GM12865 (cell line): ENCODE data around the gene STARD13.

Experiments
- DNase-seq: peaks from one replicate; pipeline ENCODE4 v3.0.0; 2010; ENCODE audit warnings: low read depth
- H3K4me3 ChIP-seq: 2 replicates; pipeline ENCODE4 v1.5.1; 2011; ENCODE audit warnings: mild to moderate bottlenecking, low read depth, low read length, control low read depth
- CTCF ChIP-seq: IDR thresholded peaks from 2 replicates; pipeline ENCODE4 v1.5.1; 2011; ENCODE audit warnings: low read length, control low read depth, low read depth, inconsistent platforms; ENCODE audit not compliant: insufficient read depth; ENCODE audit errors: missing control alignments

Gene STARD13

GRCh38 chr13:33116321-33117010 is 169.1 kb downstream of the STARD13 start:
- DNase-seq: no peak
- TF ChIP-seq CTCF: no peak
- H3K4me3 ChIP-seq: no peak overlapping the region

- no peak overlapping the region for H3K4me3 ChIP-seq
- DNase-seq: no peak
- no peak for TF ChIP-seq CTCF
Observed at GRCh38 chr13:33115274-33115673, 170.3 kb downstream of the STARD13 start.

- no peak for TF ChIP-seq CTCF
- no peak for DNase-seq
- no peak overlapping the region for H3K4me3 ChIP-seq
Observed at GRCh38 chr13:33114146-33114545, 171.4 kb downstream of the STARD13 start.

GRCh38 chr13:33112766-33113165 is 172.8 kb downstream of the STARD13 start:
- no peak for TF ChIP-seq CTCF
- DNase-seq: no peak
- H3K4me3 ChIP-seq: no peak overlapping the region

- no peak for DNase-seq
- TF ChIP-seq CTCF: no peak
Observed at GRCh38 chr13:33111414-33112110, 174.0 kb downstream of the STARD13 start.

GRCh38 chr13:33110713-33111413 is 174.7 kb downstream of the STARD13 start:
- DNase-seq: peak; percentile 73
- peak overlapping the region; percentile 78 for H3K4me3 ChIP-seq
- no peak for TF ChIP-seq CTCF

More at GRCh38 chr13:33111414-33112110, 174.0 kb downstream of the STARD13 start:
- H3K4me3 ChIP-seq: no peak overlapping the region; the same call in 1 of the 2 replicates
